Left forelimb (tissue), 1 donor: ENCODE data around the gene ACTG2.
"Not testable (repeated sequence)": the region's sequence is repeated elsewhere in the genome, so short reads cannot be mapped to it uniquely, and the experiment has no call there.

Source experiments
- DNase-seq: peaks from one replicate; pipeline ENCODE4 v3.0.0-alpha.2; 2018; ENCODE audit warnings: low spot score

Gene ACTG2

GRCh38 chr2:73937103-73937885, 44.5 kb downstream of the ACTG2 start:
- DNase-seq = no peak

GRCh38 chr2:73937899-73938298, 45.1 kb downstream of the ACTG2 start:
- DNase-seq = no peak

- DNase-seq = no peak
Measured at GRCh38 chr2:73938718-73939352, 46.0 kb downstream of the ACTG2 start.

DNA sequence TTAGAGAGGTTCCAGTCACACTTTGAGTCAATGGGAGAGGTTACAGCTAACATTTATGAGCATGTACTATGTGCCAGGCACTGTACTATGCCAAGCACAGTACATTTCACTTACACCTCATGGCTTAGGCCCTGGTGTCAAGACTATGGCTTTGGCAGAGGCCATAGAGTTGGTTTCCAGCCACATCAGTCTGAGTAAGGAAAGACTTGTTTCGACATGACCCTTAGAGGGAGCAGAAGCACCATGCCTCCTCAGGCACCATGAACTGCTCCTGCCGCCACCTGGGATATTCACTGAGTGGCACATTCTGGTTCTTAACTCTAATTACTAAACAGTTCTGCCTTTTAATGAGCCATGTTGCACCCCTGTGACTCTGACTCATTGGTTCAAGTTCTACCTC, 46.6 kb downstream of the ACTG2 start:
- no peak for DNase-seq

GRCh38 chr2:73940066-73940465, 47.3 kb downstream of the ACTG2 start:
- not testable (repeated sequence) for DNase-seq

GRCh38 chr2:73942664-73943063, 49.9 kb downstream of the ACTG2 start:
- no peak for DNase-seq

- DNase-seq = no peak
Measured at GRCh38 chr2:73944714-73945113, 51.9 kb downstream of the ACTG2 start.

DNA sequence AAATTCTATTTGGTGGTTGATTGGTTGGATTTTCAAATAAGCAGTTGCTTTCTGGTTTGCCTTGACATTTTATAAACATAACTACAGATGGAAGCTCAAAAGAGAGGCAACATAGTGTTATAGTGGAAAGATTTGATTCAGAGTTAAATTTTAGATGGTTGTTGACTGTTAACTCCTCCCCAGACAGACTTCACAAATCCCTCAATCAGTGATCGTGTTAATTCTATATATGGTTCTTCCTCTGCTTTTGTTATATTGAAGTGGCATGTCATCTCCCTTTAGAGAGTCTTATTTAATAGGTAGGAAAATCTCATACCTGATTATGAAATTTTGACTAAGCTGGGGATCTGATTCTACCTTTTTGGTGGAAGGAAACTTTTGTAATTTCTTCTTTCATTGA, 53.4 kb downstream of the ACTG2 start:
- no peak for DNase-seq

- DNase-seq = no peak
Measured at GRCh38 chr2:73946666-73947065, 53.9 kb downstream of the ACTG2 start.

- no peak for DNase-seq
Measured at GRCh38 chr2:73947412-73948018, 54.7 kb downstream of the ACTG2 start.

DNA sequence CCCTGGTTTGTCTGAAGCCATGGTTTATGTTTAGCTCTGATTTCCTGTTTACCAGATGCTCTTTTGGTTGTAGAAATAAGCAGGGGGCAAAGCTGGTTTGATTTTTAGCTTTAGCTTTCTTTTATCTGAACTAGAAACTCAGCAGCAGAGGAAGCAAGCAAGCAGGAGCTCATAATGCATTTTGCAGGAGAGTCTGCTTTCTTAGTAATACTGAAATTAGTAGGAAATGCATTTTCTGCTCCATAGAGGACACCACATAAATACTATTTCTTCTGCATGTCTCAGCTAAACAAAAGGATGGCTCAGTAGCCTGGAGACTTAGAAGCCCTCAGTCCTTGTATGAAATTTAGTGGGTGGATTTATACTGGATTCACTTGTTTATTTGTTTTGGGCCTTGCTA, 57.0 kb downstream of the ACTG2 start:
- DNase-seq = no peak

- DNase-seq = no peak
Measured at GRCh38 chr2:73952499-73953446, 60.0 kb downstream of the ACTG2 start.

- DNase-seq = no peak
Measured at GRCh38 chr2:73956218-73956865, 63.5 kb downstream of the ACTG2 start.

DNA sequence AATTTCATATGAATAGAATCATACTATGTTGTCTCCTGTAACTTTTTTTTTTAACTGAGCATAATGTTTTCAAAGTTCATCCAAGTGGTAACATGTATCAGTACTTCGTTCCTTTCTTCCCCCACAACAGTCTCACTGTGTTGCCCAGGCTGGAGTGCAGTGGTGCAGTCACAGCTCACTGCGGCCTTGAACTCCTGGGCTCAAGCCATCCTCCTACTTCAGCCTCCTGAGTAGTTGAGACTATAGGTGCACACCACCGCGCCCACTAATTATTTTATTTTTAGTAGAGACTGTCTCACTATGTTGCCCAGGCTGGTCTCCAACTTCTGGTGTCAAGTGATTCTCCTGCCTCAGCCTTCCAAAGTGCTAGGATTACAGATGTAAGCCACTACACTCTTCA, 68.5 kb downstream of the ACTG2 start:
- no peak for DNase-seq

DNA sequence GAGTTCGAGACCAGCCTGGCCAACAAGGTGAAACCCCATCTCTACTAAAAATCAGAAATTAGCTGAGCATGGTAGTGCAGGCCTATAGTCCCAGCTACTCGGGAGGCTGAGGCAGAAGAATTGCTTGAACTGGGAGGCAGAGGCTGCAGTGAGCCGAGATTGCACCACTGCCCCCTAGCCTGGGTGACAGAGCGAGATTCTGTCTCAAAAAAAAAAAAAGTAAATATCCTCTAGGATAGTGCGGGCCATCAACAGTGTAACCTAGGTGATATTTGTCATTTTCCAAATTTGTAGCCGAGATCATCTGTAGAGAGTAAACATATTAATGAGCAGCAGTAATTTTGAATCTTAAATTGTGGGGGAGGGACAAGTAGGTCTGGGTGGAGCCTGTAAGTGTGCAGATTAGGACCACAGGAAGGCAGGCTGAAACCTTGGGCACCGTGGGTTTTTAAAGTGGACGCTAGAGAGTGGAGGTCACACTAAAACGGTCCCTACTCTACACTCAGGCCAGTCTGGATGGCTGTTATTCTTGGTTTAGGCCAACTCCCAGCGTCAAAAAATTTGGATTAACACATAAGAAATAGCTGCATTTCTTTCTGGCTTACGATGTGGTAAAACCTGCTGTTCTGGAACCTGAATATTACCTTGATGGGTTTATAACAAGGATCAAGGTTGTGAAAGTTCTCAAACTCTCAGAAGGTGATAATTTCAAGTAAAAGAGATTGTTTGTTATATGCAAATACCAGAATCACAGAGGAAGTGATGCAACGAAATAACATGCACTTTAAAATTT, 69.2 kb downstream of the ACTG2 start:
- DNase-seq = no peak

DNA sequence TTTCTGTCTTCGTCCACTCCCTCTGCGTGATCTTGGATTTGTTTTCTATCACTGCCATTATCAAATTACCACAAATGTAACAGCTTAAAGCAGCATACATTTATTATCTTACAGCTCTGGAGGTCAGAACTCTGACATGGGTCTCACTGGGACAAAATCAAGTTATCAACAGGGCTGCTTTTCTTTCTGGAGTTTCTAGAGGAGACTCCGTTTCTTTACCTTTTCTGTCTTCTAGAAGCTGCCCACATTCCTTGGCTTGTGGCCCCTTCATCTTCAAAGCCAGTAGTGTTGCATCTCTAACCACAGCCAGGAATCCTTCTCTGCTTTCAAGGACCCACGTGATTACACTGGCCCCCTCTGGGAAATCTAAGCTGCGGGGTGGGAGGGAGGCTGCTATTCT, 70.0 kb downstream of the ACTG2 start:
- DNase-seq = no peak

DNA sequence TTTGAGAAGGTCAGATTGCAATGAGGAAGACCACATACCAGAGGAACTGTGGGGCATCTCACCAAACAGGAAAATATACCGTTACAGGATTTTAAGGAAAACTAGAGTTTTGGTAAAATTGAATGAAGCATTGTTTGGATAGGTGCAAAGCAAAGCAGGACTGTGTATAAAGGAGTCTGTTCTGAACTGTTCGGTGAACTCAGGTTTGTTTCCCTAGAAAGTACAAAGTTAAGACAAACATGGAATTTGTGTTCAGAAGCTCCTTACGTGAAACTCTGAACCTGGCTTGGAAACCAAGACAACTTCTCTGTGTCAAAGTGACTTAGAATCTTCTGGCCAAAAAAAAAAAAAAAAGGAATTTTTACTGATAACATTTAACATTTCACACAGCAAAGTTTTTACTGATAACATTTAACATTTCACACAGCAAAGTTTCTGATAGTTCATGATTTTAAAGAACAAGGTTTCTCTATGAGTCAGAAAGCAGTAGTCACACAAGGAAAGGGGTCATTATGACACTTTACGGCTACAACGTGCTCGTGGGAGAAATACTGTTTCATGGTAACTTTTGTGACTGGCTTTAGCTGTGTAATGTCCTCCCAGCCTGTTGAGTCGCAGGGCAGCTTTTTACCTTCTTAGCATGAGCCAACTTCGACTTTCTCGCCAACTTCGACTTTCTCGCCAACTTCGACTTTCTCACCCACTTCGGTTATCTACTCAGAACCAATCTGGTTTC, 70.7 kb downstream of the ACTG2 start:
- no peak for DNase-seq

GRCh38 chr2:73964223-73964622, 71.4 kb downstream of the ACTG2 start:
- DNase-seq = no peak

DNA sequence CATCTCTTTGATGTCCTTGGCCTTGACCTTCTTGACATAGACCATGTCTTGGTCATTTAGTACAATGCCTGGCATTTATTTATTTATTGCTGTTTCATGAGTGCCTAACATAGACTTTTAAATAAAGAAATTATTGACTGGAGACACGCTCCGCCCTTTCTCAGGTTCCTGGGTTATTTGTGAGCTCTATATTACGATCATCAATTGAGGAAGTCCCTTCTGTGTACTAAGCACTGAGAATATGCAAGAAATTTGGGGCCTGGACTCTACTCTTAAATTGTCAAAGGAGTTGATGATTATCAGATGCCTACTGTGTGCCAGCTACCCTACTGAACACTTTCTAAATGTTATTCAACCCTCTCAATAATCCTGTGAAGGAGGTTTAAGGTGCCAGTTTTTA, 72.2 kb downstream of the ACTG2 start:
- DNase-seq = no peak

DNA sequence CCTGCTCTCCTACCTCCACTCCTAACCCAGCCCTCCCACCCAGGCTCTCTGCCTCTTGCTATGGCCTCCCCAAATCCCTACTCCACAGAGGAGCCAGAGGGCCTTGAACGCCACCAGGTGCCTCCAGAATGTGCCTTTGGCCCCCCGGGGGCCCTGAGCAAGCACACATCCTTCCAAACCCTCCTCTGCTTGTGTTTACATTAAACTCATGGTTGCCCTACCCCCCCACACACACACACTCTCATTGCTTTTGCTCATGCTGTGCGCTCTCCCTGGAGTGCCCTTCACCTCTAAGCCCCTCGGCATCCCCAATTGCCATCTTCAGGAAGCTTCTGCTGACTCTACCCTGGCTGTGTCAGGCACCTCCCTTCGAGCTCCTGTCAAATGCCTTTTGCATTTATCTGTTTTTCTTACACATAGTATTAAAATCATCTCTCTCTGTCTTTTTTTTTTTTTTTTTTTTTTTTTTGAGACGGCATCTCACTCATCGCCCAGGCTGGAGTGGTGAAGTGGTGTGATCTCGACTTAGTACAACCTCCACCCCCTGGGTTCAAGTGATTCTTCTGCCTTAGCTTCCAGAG, 75.6 kb downstream of the ACTG2 start:
- no peak for DNase-seq
